PC-9 (cell line): ENCODE results near the gene CERCAM. TPM values are rescaled to one million over a fixed set of nuclear protein-coding genes. Genes with fewer than 3 reads are reported as not detected.

ENCODE experiments used
- BruUV-seq: library from RNA; stranded (reverse); fragments of 400-500 nt; replicated peaks from 2 replicates; lab custom pipeline; 2021; lab: Mats Ljungman, UMichigan
- CTCF ChIA-PET: fragments of 300-600 bp; sonication (Branson Sonifier 250); formaldehyde crosslinking; loops from one replicate; lab custom pipeline; 2022; ENCODE audit warnings: antibody characterized with exemption; lab: Charles Lee
- POLR2A ChIA-PET: fragments of 300-600 bp; sonication (Branson Sonifier 250); formaldehyde crosslinking; loops from one replicate; lab custom pipeline; 2022; ENCODE audit warnings: antibody characterized with exemption; ENCODE audit not compliant: unreplicated experiment; lab: Charles Lee
- DNase-seq, 2 experiments: peaks; one replicate each; pipeline versions ENCODE4 v3.0.0 to v3.0.0-alpha.2; 2015 to 2022; ENCODE audit warnings: mixed read lengths in 1 of 2
- H2AFZ ChIP-seq: fragments of 200-600 bp; sonication (generic); 2 replicates; pipeline ENCODE4 v1.8.1; 2017; ENCODE audit warnings: antibody characterized with exemption
- H3F3A ChIP-seq: fragments of 200-600 bp; sonication (generic); 2 replicates; pipeline ENCODE4 v1.8.1; 2017; ENCODE audit warnings: antibody characterized with exemption, mild to moderate bottlenecking, low read depth; ENCODE audit not compliant: insufficient read depth
- H3K27ac ChIP-seq: fragments of 200-600 bp; sonication (generic); 2 replicates; pipeline ENCODE4 v1.6.1; 2016; ENCODE audit warnings: mixed run types
- H3K27me3 ChIP-seq: fragments of 200-600 bp; sonication (generic); 2 replicates; pipeline ENCODE4 v1.6.1; 2016; ENCODE audit warnings: low read depth, mixed run types; ENCODE audit not compliant: insufficient read depth
- H3K36me3 ChIP-seq: fragments of 200-600 bp; sonication (generic); 2 replicates; pipeline ENCODE4 v1.6.1; 2016; ENCODE audit warnings: low read depth, mixed run types
- H3K4me1 ChIP-seq: fragments of 200-600 bp; sonication (generic); replicated peaks from 2 replicates; pipeline ENCODE4 v1.6.1; 2016; ENCODE audit warnings: mixed run types; ENCODE audit not compliant: insufficient read depth
- H3K4me2 ChIP-seq: fragments of 200-600 bp; sonication (generic); 2 replicates; pipeline ENCODE4 v1.6.1; 2017; ENCODE audit warnings: mixed run types
- H3K4me3 ChIP-seq: fragments of 200-600 bp; sonication (generic); 2 replicates; pipeline ENCODE4 v1.6.1; 2016; ENCODE audit warnings: mixed run types
- H3K79me2 ChIP-seq: fragments of 200-600 bp; sonication (generic); 2 replicates; pipeline ENCODE4 v1.6.1; 2017; ENCODE audit warnings: low read depth, mixed run types
- H3K9me2 ChIP-seq: fragments of 200-600 bp; sonication (generic); 2 replicates; pipeline ENCODE4 v1.8.1; 2017; ENCODE audit warnings: mild to moderate bottlenecking; ENCODE audit not compliant: insufficient read depth
- H3K9me3 ChIP-seq: fragments of 200-600 bp; sonication (generic); 2 replicates; pipeline ENCODE4 v1.8.1; 2016; ENCODE audit warnings: low read depth; ENCODE audit not compliant: insufficient read depth
- H4K20me1 ChIP-seq: fragments of 200-600 bp; sonication (generic); 2 replicates; pipeline ENCODE4 v1.8.1; 2017; ENCODE audit not compliant: insufficient read depth
- CTCF ChIP-seq: fragments of 200-600 bp; sonication (generic); conservative IDR thresholded peaks from 2 replicates; pipeline ENCODE4 v1.6.1; 2017; ENCODE audit warnings: mixed run types, antibody characterized with exemption, mild to moderate bottlenecking, moderate library complexity
- EZH2 ChIP-seq: fragments of 200-600 bp; sonication (generic); IDR thresholded peaks from 2 replicates; pipeline ENCODE4 v1.8.0; 2017; ENCODE audit warnings: antibody characterized with exemption, low read depth
- intact Hi-C: fragments of 100-400 bp; cut with micrococcal nuclease; formaldehyde crosslinking; loops from one replicate; pipeline ENCODE4 v1.10.0; 2022; ENCODE audit not compliant: unreplicated experiment
- total RNA-seq: library from RNA; stranded (reverse); gene quantifications from 2 replicates; pipeline ENCODE4 v1.2.3, GENCODE V29; 2021

Gene CERCAM
- total RNA-seq, 1 experiment from 2014 or later = 87.2 TPM

GRCh38 chr9:128399861-128400260, 20.8 kb upstream of the CERCAM start:
- Histone ChIP-seq H3K4me1 (no peaks in the 10 kb centered on the region), H3K36me3 (no peaks in the 10 kb centered on the region), H3K4me2 (no peak overlapping the region), H3K79me2 (no peaks in the 10 kb centered on the region), H2AFZ (no peak overlapping the region), H3K4me3 (no peak overlapping the region), H3K27ac (no peak overlapping the region), H3K9me2 (no peaks in the 10 kb centered on the region), H4K20me1 (no peaks in the 10 kb centered on the region), H3K27me3 (no peaks in the 10 kb centered on the region), H3F3A (0 out of 2 replicates have a peak, but pooled peaks cover 3% of the 10 kb centered on the region), H3K9me3 (no peaks in the 10 kb centered on the region)
- no TSS peak for BruUV-seq
- CTCF ChIA-PET = interaction anchor here (0.6 kb wide), 2 partner anchors 42 to 113 kb away, joined by 4 to 12 read pairs; no protein-coding TSS in a partner anchor
- TF ChIP-seq EZH2 (no peak), CTCF (no peak)
- no peak for DNase-seq
- POLR2A ChIA-PET = no interaction called here
- intact Hi-C loops = no loop called here

- CTCF ChIA-PET = no interaction called here
- H3F3A ChIP-seq = no peaks in the 10 kb centered on the region
- H3K4me3 ChIP-seq = no peak overlapping the region
- H4K20me1 ChIP-seq = no peaks in the 10 kb centered on the region
- H3K9me2 ChIP-seq = no peaks in the 10 kb centered on the region
- no TSS peak for BruUV-seq
- no peak for DNase-seq
- H2AFZ ChIP-seq = no peak overlapping the region
- no peaks in the 10 kb centered on the region for H3K4me1 ChIP-seq
- H3K36me3 ChIP-seq = no peaks in the 10 kb centered on the region
- intact Hi-C loops = no loop called here
- H3K27ac ChIP-seq = no peak overlapping the region
- no peaks in the 10 kb centered on the region for H3K9me3 ChIP-seq
- POLR2A ChIA-PET = no interaction called here
- no peaks in the 10 kb centered on the region for H3K27me3 ChIP-seq
- no peaks in the 10 kb centered on the region for H3K79me2 ChIP-seq
- TF ChIP-seq EZH2 = no peak
- TF ChIP-seq CTCF = no peak
- H3K4me2 ChIP-seq = no peak overlapping the region
These were observed 16.1 kb upstream of the CERCAM start for GRCh38 chr9:128404560-128404959.

GRCh38 chr9:128405077-128405779, 15.4 kb upstream of the CERCAM start:
- no peaks in the 10 kb centered on the region for H3K79me2 ChIP-seq
- no peaks in the 10 kb centered on the region for H3K36me3 ChIP-seq
- H3K4me3 ChIP-seq = no peak overlapping the region
- no peak for DNase-seq
- no TSS peak for BruUV-seq
- POLR2A ChIA-PET = no interaction called here
- H4K20me1 ChIP-seq = no peaks in the 10 kb centered on the region
- H2AFZ ChIP-seq = no peak overlapping the region
- CTCF ChIA-PET = no interaction called here
- H3F3A ChIP-seq = no peaks in the 10 kb centered on the region
- no peaks in the 10 kb centered on the region for H3K27me3 ChIP-seq
- H3K9me3 ChIP-seq = no peaks in the 10 kb centered on the region
- intact Hi-C loops = no loop called here
- H3K4me2 ChIP-seq = no peak overlapping the region
- no peak for TF ChIP-seq EZH2
- TF ChIP-seq CTCF = no peak
- H3K4me1 ChIP-seq = no peaks in the 10 kb centered on the region
- H3K9me2 ChIP-seq = no peaks in the 10 kb centered on the region
- H3K27ac ChIP-seq = no peak overlapping the region
